Prostate gland (tissue), 2 donors: ENCODE measurements around the gene EXOSC7.

Source experiments
- CTCF ChIP-seq, 4 experiments: fragments of 200-600 bp in 2 of 4; fragments of 450-650 bp in 2 of 4; sonication (generic) in 2 of 4; IDR thresholded peaks; 1 replicate in 3 of 4; 2 replicates in 1 of 4; pipeline ENCODE4 v1.5.1; 2016 to 2019; ENCODE audit warnings: antibody characterized with exemption in 4 of 4, mild to moderate bottlenecking in 2 of 4, moderate library complexity in 2 of 4
- POLR2A ChIP-seq: fragments of 450-650 bp; IDR thresholded peaks from one replicate; pipeline ENCODE4 v1.6.1; 2016; ENCODE audit warnings: antibody characterized with exemption, mild to moderate bottlenecking

DNA sequence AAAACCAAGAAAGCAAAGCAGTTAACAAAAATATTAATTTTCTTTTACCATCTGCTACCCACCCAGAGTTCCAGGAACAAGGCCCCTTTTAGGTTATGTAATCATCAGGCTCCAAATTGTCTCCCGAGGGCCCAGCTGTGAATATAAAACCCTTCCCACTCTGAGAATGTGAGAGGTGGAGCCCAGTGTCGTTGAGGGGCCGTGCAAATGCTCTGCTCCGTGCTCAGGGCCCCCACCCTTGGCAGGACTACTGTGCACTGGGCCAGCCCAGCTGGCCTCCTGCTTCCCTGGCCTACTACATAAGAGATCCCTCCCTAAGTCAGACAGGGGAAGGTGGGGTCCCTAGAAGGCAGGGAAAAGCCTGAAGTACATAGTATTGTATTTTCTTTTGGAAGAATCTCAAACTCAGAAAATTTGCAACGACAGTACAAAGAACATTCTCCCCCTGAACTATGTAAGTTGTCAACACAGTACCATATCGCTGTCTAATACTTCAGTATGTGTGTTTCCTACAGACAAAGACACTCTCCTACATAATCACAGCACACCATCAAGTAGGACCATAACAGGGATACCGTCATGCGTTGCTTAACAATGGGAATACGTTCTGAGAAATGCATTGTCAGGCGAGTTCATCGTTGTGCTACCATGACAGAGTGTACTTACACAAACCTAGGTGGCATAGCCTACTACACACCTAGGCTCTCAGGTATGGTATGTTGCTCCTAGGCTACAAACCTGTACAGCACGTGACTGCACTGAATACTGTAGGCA lies 45.7 kb downstream of the EXOSC7 start:
- TF ChIP-seq POLR2A (no peak), CTCF (IDR thresholded peaks at IDR 0.05) (no peak)
